ENCODE data around the gene PREX1. TPM values are rescaled to one million over a fixed set of nuclear protein-coding genes. Genes with fewer than 3 reads are reported as not detected.
"Not testable (repeated sequence)": the region's sequence is repeated elsewhere in the genome, so short reads cannot be mapped to it uniquely, and the experiment has no call there.

Gene PREX1, protein sequence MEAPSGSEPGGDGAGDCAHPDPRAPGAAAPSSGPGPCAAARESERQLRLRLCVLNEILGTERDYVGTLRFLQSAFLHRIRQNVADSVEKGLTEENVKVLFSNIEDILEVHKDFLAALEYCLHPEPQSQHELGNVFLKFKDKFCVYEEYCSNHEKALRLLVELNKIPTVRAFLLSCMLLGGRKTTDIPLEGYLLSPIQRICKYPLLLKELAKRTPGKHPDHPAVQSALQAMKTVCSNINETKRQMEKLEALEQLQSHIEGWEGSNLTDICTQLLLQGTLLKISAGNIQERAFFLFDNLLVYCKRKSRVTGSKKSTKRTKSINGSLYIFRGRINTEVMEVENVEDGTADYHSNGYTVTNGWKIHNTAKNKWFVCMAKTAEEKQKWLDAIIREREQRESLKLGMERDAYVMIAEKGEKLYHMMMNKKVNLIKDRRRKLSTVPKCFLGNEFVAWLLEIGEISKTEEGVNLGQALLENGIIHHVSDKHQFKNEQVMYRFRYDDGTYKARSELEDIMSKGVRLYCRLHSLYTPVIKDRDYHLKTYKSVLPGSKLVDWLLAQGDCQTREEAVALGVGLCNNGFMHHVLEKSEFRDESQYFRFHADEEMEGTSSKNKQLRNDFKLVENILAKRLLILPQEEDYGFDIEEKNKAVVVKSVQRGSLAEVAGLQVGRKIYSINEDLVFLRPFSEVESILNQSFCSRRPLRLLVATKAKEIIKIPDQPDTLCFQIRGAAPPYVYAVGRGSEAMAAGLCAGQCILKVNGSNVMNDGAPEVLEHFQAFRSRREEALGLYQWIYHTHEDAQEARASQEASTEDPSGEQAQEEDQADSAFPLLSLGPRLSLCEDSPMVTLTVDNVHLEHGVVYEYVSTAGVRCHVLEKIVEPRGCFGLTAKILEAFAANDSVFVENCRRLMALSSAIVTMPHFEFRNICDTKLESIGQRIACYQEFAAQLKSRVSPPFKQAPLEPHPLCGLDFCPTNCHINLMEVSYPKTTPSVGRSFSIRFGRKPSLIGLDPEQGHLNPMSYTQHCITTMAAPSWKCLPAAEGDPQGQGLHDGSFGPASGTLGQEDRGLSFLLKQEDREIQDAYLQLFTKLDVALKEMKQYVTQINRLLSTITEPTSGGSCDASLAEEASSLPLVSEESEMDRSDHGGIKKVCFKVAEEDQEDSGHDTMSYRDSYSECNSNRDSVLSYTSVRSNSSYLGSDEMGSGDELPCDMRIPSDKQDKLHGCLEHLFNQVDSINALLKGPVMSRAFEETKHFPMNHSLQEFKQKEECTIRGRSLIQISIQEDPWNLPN (N-terminal part only)
- 0.10 and 0.12 TPM in 2 replicates for total RNA-seq (2014; rRNA removed; shearing (Covaris generic))
- not detected in 2 replicates for polyA plus RNA-seq (2014; cell fraction: nucleus; rRNA removed)

DNA sequence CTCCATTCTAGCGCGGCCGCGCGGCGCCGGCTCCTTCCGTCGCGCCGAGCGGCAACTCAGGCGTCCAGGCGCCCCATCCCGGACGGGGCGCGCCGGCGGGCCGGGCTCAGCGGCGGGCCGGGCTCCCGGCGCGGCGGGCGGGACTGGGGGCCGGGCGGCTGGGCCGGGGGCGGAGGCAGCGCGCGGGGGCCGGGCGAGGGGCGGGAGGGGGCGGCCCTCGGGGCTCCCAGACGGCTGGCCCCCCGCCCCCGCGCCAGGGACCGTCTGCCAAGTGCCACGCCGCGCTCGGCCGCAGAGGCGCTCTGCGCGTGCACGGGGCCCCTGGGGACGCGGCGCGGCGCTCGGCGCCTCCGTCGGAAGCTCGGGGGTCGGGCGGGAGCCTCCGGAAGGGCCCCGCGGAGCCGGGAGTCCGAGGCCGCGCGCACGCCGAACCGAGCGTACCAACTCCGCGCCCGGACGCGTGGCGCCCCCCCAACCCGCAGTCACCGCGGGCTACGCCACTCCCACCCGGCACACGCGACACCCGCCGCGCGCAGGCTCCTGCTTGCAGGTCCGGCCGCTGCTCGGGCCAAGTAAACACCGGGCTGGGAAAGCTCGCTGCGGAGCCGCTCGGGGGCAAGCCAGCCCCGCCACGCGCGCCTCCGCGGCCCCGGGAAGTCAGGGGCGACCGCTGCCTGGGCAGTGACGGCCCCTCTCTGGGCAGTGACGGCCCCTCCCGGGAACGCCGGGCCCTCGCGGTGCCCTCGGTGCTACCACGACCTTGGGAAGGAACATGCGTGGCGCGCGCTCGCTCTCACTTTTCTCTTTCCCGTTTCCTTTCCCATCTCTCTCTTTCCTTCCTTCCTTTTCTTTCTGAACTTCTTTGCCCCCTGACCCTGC is at the start of gene PREX1:
Gene PREX1 (minus strand): TSS at position 145 of the 879 bp plus-strand sequence. CDS start 139 bp downstream, at position 6.
- no peak for DNase-seq (ENCODE audit: extremely low read depth, low read depth)

DNA sequence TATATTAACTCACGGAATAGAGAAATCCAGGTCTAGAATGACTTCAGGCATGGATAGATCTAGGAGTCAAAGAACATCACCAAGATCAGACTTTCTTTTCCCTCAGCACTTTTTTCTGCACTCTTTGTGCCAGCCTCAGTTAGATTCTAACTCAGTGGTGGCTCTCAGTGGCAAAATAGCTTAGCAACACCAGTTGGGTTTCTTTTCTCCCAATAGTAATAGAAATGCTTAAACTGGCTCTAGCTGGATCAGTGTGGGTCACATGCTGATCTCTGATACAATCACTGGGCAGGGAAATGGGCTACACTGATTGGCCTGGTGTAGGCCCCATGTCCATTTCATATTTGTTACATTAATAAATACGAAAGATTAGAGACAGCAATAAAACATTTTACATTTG is 49.5 kb upstream of the PREX1 start:
- no peak for DNase-seq (ENCODE audit: extremely low read depth, low read depth)

DNA sequence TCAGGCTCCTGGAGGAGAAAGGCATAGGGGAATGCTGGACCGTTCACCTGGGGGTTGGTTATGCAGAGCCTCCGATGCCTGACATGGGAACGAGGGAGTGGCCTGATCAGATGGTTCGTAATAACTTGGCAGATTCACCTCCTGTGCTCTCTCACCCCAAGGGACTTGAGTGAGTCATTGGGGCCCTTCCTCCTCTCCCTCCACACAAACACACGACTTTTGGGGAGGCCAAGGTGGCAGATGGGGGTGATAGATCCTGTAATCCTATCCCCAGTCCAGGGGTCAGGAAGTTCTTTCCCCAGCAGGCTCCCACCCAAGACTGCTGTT is 48.1 kb upstream of the PREX1 start:
- DNase-seq (ENCODE audit: extremely low read depth, low read depth), result no peak

DNA sequence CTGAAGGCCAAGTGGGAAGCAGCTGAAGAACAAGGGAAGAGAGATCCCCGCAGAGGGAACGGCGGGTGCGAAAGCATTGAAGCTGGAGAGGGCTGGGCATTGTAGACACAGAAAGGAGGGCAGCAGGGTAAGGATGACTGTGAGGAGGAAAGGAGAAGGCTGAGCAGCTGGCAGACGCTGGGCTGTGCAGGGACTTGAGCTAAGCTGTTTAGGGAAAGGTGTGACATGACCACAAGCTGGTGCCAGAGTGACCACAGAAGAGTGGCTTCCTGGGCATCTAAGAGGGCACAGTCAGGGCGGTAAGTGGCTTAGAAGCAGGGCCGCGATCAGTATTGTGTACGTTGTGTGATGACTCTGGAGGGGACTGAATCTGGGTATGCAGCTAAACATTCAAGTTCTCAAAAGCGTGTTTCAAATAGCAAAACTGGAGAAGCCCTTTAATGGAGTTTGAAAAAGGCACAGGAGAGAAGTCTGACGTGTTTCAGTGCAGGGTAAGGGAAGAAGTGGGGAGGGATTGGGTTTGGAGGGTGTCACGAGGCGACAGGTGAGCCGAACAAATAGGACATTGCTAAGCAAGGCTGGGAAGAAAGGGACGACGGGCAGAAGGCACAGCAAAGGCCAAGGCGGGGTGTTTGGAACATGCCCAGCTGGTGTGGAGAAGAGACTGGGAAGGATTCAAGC is 47.6 kb upstream of the PREX1 start:
- DNase-seq (ENCODE audit: extremely low read depth, low read depth), result no peak

DNA sequence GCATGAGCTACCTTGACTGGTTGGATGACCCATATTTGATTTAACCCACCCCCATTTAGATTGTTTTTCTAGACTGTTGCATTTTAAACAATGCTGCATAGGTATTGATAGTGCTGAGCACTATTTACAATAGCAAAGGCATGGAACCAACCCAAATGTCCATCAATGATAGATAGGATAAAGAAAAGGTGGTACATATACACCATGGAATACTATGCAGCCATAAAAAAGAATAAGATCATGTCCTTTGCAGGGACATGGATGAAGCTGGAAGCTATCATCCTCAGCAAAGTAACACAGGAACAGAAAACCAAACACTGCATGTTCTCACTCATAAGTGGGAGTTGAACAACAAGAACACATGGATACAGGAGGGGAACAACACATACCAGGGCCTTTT is 41.6 kb upstream of the PREX1 start:
- not testable (repeated sequence) for DNase-seq (ENCODE audit: extremely low read depth, low read depth)

DNA sequence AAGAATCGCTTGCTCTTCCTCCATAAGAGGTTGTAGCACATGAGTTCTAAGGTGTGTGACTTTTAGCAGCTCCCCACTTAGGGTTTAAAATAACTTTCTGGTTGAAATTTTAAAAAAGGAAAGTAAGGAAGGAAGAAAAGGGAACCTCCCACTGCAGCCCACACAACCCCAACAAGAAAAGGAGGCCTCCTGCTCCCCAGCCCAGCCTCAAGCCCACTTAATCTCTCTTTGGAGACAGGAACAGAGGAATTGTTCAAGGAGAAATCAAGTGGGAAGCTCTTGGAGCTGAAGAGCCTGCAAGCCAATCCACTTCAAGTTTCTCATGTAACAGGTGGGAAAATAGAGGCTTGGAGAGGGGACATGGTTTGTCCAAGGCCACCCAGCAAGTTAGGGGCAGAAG is 39.1 kb upstream of the PREX1 start:
- DNase-seq (ENCODE audit: extremely low read depth, low read depth), result no peak

DNA sequence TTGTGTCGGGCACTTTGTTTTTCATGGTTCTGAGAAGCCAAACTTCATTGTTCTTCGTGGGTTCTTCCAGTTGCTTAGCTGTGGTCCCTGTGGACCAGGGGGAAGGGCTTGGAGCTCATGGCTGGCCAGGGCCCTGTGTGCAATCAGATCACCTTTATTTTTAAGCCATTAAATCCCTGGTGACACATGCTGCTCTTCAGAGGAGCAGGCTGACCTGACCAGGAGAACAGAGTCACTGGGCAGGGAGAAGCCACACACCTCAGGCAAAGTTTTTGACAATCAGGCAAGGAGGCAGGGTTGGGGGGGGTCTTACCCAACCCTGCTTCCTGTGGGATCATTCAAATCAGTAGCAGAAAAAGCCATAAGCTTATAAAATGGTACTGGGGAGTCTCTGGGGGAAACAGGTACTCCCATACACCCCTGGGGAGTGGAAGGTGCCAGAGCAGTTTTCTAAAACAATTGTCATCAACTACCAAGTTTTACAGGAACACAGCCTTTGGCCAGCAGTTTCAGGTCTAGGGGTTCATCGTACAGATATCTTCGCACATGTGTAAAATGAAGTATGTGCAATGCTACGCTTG is 37.0 kb upstream of the PREX1 start:
- DNase-seq (ENCODE audit: extremely low read depth, low read depth), result no peak

DNA sequence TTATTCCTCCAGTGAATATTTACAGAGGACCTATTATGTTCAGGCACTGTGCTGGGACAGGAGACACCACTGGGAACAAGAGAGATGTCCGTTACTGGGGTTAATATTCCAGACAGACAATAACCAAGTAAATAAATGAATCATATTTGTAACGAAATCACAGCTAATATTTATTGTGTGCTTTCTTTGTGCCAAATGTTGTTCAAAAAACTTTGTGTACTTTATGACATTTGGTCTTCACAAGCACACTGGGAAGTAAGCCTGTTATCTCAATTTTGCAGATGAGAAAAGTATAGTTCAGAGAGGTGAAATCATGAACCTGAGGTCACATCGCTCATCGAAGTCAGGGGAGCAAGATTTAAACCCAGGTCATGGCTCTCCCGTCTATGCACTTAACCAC is 36.5 kb upstream of the PREX1 start:
- no peak for DNase-seq (ENCODE audit: extremely low read depth, low read depth)

DNA sequence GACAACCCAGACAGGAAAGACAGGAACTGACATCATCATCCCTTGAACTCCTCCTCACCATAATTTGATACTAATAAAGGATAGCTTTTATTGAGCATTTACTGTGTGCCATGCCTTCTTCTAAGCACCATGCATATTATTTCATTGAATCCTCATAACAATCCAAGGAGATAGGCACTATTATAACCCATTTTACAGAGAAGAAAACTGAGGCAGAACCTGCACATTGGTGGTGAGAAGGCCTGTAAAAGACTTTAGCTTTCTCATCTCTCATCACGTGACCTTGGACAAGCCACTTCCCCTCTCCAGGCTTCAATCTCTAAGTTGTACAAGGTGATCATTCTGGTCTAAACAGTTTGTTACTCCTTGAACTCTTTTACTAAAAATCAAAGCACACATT is 34.5 kb upstream of the PREX1 start:
- no peak for DNase-seq (ENCODE audit: extremely low read depth, low read depth)

DNA sequence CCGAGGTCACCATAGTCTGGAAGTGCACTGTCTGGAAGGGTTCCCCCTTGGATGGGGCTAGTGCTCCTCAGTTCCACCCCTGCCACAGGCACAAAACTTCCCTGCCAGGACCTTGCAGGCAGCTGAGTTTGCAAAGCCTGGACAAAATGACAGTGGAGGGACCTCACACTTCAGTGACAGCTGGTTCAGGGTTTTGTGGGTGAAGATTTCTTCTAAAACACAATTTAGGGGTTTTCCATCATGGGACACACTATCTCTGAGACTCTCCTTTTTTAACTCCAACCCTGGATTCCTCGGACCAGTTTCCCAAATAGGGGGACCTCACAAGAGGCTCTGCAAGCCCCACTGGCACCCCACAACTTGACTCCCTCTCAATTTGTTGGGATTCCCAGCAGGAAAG is 33.6 kb upstream of the PREX1 start:
- no peak for DNase-seq (ENCODE audit: extremely low read depth, low read depth)

DNA sequence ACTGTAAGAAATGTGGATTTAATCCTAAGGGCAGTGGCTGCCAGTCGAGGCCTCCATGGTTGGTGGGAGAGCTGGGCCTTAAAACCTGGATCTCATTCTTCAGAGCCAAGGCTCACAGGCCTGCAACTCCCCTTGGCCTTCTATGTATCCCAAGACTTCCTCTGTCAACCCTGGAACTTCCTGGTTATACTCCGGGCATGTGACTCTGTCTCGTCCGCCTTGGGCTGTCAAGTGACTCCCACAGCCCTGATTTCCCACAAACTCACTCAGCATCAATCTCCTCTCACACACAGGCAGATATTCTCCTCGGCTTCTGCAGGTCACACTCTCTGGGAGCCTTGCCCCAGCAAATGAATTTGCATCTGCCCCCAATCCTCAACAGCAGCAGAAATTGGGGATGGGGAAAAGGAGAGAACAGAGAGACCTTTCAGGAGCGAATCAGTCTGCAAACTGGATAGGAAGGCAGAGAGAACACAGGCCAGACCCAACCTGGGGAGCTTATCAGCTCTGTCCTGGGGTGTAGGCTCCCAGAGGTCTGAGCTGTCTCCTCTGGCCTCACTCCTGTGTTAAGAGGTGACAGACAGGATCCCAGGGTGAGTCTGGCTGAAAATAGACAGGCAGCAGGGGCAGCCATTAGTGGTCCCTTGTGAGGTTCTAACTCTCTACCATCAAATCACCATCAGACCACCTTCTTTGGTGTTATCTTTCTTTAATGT is 30.4 kb upstream of the PREX1 start:
- DNase-seq (ENCODE audit: extremely low read depth, low read depth), result no peak

DNA sequence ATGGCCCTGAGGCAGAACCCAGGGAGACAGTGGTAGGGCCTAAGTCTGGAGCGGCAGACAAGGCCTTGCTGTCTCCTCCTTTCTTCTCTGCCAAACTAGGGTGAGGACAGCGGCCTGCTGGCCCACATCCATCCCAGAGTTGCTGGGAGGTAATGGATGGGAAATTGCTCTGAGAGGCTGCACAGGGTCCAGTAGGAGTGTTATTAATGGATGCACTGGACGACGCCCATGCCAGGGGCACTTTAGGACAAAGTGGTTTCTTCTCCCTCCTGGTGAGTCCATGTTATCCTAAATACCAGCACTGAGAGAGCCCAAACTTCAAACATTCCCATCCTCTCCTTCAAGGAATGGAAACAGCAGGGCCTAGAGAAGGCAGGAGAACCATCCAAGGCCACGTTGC is 28.3 kb upstream of the PREX1 start:
- no peak for DNase-seq (ENCODE audit: extremely low read depth, low read depth)

DNA sequence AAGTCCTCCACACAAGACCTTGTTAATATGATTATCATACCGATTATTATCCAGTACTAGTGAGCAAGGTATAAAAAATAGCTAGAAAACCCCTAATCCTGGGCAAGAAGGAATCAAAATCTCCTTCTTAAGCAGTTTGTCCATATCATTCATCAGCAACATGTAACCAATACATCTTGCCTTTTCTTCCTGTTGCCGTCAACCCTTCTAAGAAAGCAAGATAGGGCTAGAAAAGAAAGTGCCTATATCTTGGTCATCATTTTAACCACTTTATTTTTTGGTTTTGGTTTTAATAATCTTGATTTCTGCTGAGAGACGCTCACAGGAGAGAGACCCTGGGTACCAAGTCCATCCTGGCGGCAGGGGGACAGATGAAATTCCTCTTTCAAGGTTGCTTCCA is 27.2 kb upstream of the PREX1 start:
- DNase-seq (ENCODE audit: extremely low read depth, low read depth), result no peak

DNA sequence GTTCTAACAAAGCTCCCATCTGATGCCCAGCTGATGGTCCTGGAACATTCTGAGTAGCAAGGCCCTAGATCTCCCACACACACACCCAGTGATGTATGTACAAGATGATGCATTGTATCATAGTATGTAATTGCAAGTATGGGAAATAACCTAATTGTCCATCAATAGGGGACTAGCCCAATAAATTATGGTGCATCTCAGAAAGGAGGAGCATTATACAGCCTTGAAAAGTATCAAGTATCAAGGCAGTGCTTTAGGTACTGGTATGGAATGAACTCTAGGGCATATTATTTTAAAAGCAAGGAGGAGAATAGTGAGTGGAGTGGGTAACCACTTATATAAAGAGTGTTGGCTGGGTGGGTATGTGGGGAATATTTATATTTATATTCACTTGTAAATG is 24.8 kb upstream of the PREX1 start:
- no peak for DNase-seq (ENCODE audit: extremely low read depth, low read depth)

DNA sequence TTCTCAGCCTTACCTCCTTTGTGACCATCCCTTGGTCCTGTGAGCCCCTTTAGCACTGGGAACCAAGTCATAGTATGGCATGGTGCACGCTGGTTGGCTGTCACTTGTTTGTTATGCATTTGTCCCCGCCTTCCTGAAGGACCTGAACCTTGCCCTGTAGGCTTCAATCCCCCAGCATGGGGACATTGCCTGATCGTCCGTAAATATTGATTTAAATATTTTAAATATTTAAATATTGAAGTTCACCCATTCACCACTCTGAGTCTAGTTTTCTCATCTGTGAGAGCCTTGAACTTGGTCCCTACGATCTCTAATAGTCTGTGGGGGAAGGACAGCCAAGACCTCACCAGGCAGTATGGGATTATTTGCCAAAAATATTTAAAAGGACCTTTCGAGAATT is 23.8 kb upstream of the PREX1 start:
- DNase-seq (ENCODE audit: extremely low read depth, low read depth), result no peak

DNA sequence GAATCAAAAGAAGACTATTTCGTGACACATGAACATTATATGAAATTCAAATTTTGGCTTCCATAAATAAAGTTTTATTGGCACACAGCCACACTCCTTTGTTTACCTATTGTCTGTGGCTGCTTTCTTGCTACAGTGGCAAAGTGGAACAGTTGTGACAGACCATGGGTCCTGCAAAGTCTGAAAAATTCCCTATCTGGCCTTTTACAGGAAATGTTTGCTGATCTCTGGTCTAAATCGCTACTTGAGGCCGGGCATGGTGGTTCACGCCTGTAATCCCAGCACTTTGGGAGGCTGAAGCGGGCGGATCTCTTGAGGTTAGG is 23.1 kb upstream of the PREX1 start:
- DNase-seq (ENCODE audit: extremely low read depth, low read depth), result no peak

DNA sequence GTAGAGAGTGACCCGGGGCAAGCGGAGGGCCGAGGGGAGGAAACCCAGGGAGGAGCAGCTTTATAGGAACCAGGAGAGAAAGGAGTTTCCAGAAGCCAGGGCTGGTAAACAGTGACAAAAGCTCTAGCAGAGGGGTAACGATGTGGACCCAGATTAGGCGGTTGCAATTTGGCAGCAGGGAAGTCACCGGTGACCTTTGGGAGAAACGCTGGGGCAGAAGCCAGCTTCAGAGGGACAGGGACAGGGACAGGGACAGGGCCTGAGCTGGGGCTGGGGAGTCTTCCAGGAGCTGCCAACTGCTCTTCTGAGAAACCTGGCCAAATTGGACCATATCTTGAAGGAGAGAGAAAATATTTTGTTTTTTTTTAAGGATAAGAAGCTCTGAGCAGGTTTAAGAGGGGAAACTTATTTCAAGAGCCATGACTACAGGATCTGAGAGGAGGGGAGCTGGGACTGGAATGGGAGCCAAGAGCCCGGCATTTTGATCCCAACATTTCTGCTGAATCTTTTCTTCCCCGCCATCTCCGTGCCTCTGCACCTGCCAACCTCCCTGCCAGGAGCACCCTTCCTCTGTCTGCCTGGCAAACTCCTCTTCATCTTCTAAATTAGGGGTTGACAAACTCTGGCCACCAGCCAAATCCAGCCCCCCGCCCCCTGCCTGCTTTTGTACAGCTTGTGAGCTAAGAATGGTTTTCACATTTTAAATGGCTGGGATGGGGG is 22.6 kb upstream of the PREX1 start:
- no peak for DNase-seq (ENCODE audit: extremely low read depth, low read depth)

DNA sequence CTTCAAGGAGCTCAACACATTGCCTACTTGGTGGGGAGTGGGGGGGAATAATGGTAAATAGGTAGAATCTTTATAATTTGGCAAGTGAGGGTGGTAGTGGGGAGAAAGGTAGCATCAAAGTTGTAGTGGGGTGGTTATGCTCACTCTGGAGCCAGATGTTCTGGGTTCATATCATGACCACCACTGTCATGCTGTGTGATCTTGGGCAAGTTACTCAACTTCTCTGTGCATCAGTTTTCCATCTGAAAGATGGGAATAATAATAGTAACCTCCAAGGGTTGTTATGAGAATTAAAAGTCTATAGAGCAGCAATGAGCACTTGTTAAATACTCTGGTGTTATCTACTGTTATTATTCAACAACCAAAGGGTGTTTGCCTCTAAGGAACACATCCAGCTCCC is 22.0 kb upstream of the PREX1 start:
- no peak for DNase-seq (ENCODE audit: extremely low read depth, low read depth)

Measured in NCI-H460 (cell line).